ENCODE measurements around the gene PTTG1IP. TPM values are rescaled to one million over a fixed set of nuclear protein-coding genes. Genes with fewer than 3 reads are reported as not detected.
"Not testable (repeated sequence)": the region's sequence is repeated elsewhere in the genome, so short reads cannot be mapped to it uniquely, and the experiment has no call there.

The PTTG1IP gene
- total RNA-seq, 4 donors from 2014 or later: 217 to 419 (median 313) TPM

DNA sequence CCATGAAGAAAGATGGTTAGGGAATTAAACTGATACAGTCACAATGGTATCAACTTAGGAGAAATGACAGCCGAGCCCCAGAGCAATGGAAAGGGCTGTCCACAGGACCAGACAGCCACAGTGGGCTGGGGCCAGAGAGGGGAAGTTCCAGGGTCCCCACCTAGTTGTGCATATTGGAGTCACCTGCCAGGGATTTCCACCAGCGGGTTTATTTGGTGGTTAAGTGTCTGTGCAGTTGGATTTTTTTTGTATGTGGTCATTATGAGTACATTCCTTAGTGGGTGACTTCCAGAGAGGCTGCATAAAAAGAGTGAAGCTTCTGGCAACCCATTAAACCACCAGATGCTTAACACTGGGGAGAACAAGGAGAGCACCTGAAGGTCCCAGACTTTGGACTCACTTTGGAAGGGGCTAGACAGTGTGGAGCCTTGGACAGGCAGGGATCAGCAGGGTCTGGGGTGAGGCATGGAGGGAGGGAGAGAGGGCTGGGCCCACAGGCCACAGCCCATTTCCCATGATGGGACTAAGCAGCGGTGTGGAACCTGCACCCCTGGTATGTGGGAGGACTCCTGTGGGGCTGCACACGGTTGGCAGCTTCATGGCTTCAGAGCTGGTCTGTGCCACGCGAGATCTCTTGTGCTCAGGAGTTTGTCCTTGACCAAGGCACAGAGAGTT lies 7.8 kb upstream of the PTTG1IP start:
- Histone ChIP-seq H3K4me1 (peaks cover 0 to 7% (median 3%) of the 10 kb centered on the region in 3 donors), H3K36me3 (no peaks in the 10 kb centered on the region), H3K4me3 (no peak overlapping the region), H3K27ac (peak overlapping the region in 2 of 4 donors; percentile 47 to 48), H3K9me3 (no peaks in the 10 kb centered on the region), H3K27me3 (no peaks in the 10 kb centered on the region)
- 66 to 69% methylated on average over 2 to 5 of the region's 6 CpGs for WGBS, 2 donors (ENCODE audit: low coverage in 1 of 2)
- no peak for ATAC-seq
- TF ChIP-seq EP300 (IDR thresholded peaks at IDR 0.05) (no peak), POLR2AphosphoS5 (IDR thresholded peaks at IDR 0.05) (no peak), POLR2A (IDR thresholded peaks at IDR 0.05) (no peak)
- TF ChIP-seq, protein P1, sequence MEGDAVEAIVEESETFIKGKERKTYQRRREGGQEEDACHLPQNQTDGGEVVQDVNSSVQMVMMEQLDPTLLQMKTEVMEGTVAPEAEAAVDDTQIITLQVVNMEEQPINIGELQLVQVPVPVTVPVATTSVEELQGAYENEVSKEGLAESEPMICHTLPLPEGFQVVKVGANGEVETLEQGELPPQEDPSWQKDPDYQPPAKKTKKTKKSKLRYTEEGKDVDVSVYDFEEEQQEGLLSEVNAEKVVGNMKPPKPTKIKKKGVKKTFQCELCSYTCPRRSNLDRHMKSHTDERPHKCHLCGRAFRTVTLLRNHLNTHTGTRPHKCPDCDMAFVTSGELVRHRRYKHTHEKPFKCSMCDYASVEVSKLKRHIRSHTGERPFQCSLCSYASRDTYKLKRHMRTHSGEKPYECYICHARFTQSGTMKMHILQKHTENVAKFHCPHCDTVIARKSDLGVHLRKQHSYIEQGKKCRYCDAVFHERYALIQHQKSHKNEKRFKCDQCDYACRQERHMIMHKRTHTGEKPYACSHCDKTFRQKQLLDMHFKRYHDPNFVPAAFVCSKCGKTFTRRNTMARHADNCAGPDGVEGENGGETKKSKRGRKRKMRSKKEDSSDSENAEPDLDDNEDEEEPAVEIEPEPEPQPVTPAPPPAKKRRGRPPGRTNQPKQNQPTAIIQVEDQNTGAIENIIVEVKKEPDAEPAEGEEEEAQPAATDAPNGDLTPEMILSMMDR (IDR thresholded peaks at IDR 0.05): no peak

DNA sequence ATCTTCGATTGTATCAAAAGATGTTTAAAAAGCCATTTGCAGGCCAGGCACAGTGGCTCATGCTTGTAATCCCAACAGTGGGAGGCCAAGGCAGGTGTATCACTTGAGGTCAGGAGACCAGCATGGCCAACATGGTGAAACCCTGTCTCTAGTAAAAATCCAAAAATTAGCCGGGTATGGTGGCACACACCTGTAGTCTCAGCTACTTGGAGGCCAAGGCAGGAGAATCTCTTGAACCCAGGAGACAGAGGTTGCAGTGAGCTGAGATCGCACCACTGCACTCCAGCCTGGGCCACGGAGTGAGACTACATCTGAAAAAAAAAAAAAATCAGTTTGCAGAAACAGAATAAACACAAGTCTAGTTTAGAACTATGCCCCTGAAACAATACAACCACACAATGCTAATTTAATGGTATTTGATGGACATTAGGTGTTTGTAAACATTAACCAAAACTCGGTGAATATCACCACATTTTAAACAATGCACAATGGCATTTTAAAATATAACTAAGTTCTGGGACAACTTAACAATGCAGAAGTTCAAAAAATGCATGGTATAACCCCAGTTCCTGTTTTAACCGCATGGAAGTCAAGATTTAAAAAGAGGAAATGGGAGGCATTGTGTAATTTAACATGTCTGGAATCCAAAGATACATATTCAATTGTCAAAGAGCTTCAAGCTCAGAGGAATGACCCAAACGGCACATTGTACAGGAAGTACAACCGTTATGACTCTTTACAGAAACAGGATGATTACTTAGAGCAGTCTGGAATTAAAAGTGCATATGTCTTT lies 7.1 kb upstream of the PTTG1IP start:
- H3K4me1 ChIP-seq: peaks cover 0 to 14% (median 3%) of the 10 kb centered on the region in 3 donors
- no peaks in the 10 kb centered on the region for H3K36me3 ChIP-seq
- peak overlapping the region in 1 of 4 donors; percentile 48 for H3K27ac ChIP-seq
- peak; percentile 35 for ATAC-seq
- no peaks in the 10 kb centered on the region for H3K27me3 ChIP-seq
- no peak for TF ChIP-seq POLR2AphosphoS5 (IDR thresholded peaks at IDR 0.05)
- TF ChIP-seq, protein P1 (IDR thresholded peaks at IDR 0.05): no peak
- TF ChIP-seq EP300 (IDR thresholded peaks at IDR 0.05): no peak
- no peak for TF ChIP-seq POLR2A (IDR thresholded peaks at IDR 0.05)
- no peaks in the 10 kb centered on the region for H3K9me3 ChIP-seq
- H3K4me3 ChIP-seq: no peak overlapping the region
- 57 to 62% methylated on average over 6 to 8 of the region's 8 CpGs for WGBS, 2 donors (ENCODE audit: low coverage in 1 of 2)

DNA sequence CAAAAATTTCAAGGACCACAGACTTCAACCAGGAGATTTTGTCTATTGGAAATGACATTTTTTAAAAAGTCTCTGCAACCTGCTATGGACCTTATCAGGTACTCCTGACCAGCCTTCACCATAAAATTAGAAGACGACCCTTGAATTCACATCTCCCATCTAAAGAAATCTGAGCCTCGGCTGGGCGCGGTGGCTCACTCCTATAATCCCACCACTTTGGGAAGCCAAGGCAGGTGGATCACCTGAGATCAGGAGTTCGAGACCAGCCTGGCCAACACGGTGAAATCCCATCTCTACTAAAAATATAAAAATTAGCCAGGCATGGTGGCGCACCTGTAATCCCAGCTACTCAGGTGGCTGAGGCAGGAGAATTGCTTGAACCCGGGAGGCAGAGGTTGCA lies 5.7 kb upstream of the PTTG1IP start:
- H3K4me1 ChIP-seq: peaks cover 0 to 28% (median 10%) of the 10 kb centered on the region in 3 donors
- not testable (repeated sequence) for H3K4me3 ChIP-seq, H3K27ac ChIP-seq, H3K36me3 ChIP-seq, H3K27me3 ChIP-seq, H3K9me3 ChIP-seq, ATAC-seq
- 92 to 95% methylated on average over 6 of the region's 8 CpGs for WGBS, 2 donors (ENCODE audit: low coverage in 1 of 2)

DNA sequence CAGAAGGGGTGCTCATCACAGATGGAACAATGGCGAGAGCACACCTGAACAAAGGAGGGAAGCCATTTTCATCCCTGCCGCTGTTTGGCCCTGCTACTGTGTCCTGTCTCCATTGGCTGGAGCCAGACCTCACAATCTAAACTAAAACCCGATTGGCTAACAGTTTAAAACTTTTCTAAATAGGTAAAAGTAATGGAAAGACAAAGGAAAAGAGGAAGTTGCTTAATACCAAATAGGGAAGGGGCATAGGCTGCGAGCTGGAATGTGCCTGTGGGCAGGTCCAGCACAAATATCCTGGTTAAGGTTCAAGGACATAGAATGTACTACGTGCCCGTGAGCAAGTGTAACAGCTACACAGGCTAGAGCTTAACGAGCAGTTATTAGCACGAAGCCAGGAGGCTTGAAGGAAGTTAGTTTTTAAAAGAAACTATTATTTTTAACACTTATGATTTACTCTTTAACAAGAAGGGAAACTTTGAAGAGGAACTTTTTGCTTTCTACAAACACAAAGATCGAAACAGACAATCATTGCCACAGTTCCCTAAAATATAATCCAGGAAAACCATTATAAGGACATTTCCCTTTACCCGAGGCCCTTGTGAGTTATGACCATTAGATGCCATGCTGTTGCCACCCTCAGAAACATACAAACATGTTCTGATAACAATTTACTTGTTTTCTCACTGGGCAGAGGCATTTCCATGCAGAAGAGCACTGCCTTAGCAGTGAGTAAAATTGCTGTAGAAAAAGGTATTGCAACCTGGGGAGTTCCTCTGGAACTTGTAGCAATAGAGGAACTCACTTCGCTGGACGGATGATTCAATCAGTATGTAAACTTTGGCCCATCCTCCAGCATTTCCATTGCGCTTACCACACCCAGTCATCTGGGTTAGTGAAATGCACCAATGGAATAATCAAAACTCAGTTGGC lies 4.8 kb upstream of the PTTG1IP start:
- 65 to 74% methylated on average over 9 to 13 of the region's 13 CpGs for WGBS, 2 donors (ENCODE audit: low coverage in 1 of 2)
- no peaks in the 10 kb centered on the region for H3K9me3 ChIP-seq
- no peak overlapping the region for H3K4me3 ChIP-seq
- H3K36me3 ChIP-seq: no peaks in the 10 kb centered on the region
- ATAC-seq: no peak
- TF ChIP-seq POLR2A (IDR thresholded peaks at IDR 0.05): peak in 1 of 2 donors; percentile 14
- no peak for TF ChIP-seq EP300 (IDR thresholded peaks at IDR 0.05)
- H3K4me1 ChIP-seq: peaks cover 0 to 30% (median 10%) of the 10 kb centered on the region in 3 donors
- H3K27ac ChIP-seq: peak overlapping the region in 1 of 4 donors; percentile 24
- H3K27me3 ChIP-seq: no peaks in the 10 kb centered on the region

DNA sequence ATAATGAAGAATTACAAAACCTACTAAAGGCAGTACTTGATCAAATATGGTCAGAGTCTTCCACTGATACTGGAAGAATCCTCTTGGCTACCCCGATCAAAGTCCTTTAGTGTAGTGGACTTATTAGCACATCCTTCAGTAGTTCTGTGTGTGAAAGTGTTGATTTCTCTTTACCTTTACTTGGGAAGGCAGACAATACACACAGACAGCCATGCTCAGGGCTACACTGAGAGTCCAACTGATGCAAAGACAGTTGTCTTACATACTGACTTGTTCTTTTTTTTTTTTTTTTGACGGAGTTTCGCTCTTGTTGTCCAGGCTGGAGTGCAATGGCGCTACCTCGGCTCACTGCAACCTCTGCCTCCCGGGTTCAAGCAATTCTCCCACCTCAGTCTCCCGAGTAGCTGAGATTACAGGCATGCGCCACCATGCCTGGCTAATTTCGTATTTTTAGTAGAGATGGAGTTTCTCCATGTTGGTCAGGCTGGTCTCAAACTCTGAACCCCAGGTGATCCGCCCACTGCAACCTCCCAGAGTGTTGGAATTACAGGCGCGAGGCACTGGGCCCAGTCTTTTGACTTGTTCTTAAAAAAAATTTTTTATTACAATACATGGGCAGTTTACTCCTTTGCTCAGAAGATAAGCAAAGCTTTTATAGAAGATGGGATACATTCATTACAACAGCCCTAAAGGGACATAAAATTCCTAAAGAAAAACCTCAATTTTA lies 3.5 kb upstream of the PTTG1IP start:
- 89 to 94% methylated on average over 3 to 10 of the region's 12 CpGs for WGBS, 2 donors (ENCODE audit: low coverage in 1 of 2)
- TF ChIP-seq POLR2A (IDR thresholded peaks at IDR 0.05) (no peak), POLR2AphosphoS5 (IDR thresholded peaks at IDR 0.05) (no peak), EP300 (IDR thresholded peaks at IDR 0.05) (no peak)
- TF ChIP-seq, protein P1 (IDR thresholded peaks at IDR 0.05): no peak
- H3K36me3 ChIP-seq: no peaks in the 10 kb centered on the region
- no peaks in the 10 kb centered on the region for H3K9me3 ChIP-seq
- no peaks in the 10 kb centered on the region for H3K27me3 ChIP-seq
- no peak overlapping the region for H3K4me3 ChIP-seq
- no peak overlapping the region for H3K27ac ChIP-seq
- ATAC-seq: no peak
- peaks cover 0 to 40% (median 13%) of the 10 kb centered on the region in 3 donors for H3K4me1 ChIP-seq
